ENCODE measurements around the gene AHI1.

GRCh38 chr6:135240711-135241110 lies 256.8 kb downstream of the AHI1 start:
- TF ChIP-seq CTCF (IDR thresholded peaks at IDR 0.05), result no peak
- TF ChIP-seq ZFX (IDR thresholded peaks at IDR 0.05; ENCODE audit: borderline replicate concordance), result no peak
